Measurements from ENCODE around the gene DUS3L.

The DUS3L gene

GRCh38 chr19:5817218-5817617 lies 26.3 kb upstream of the DUS3L start:
- no peak for TF ChIP-seq CTCF (IDR thresholded peaks at IDR 0.05)

- TF ChIP-seq CTCF (IDR thresholded peaks at IDR 0.05): no peak
These were observed 23.9 kb upstream of the DUS3L start for GRCh38 chr19:5814852-5815246.

DNA sequence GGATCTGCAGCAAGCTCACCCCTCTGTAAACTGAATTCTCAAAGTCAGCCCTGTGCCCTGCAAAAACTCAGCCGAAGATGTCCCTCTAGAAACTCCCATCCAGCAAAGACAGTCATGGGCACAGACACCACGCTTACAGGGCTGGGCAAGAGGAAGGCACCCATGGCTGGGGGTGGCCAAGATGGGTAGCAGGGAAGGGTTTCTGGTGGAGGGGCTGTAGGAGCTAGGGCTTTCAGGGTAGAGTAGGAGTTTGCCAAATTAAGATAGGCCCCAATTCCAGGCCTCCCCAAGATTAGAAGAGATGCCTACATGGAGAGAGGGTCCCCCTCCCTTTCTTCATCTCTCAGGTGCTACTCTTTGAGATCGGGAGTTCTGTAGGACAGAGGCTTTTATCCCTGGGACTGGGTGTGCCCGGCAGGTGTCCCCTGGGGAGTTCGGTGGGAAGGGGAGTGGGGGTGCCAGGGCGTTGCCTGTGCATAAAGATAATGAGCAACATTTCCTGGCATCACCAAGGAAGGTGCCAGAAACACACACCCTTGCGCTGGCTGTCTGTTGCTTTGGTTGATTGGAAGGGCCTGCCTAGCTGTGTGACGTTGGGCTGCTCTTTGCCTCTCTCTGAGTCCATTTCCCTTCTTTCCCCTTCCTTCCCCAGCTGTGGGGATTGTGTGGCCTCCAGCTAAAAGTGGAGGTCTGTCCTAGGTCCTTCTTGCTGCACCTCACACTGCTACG lies 23.3 kb upstream of the DUS3L start:
- TF ChIP-seq CTCF (IDR thresholded peaks at IDR 0.05): no peak

- no peak for TF ChIP-seq CTCF (IDR thresholded peaks at IDR 0.05)
These were observed 20.2 kb upstream of the DUS3L start for GRCh38 chr19:5811117-5811516.

GRCh38 chr19:5809469-5809868 lies 18.5 kb upstream of the DUS3L start:
- no peak for TF ChIP-seq CTCF (IDR thresholded peaks at IDR 0.05)

DNA sequence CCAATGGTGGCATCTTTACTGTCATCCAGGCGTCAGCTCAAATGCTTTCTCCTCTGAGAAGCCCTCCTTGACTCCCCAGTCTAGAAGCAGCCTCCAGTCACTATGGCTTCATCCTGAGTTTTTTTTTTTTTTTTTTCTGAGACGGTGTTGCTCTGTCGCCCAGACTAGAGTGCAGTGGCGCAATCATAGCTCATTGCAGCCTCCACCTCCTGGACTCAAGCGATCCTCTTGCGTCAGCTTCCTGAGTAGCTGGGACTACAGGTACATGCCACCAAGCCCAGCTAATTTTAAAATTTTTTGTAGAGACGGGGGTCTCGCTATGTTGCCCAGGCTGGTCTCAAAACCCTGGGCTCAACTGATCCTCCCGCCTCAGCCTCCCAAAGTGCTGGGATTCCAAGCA lies 18.1 kb upstream of the DUS3L start:
- no peak for TF ChIP-seq CTCF (IDR thresholded peaks at IDR 0.05)

DNA sequence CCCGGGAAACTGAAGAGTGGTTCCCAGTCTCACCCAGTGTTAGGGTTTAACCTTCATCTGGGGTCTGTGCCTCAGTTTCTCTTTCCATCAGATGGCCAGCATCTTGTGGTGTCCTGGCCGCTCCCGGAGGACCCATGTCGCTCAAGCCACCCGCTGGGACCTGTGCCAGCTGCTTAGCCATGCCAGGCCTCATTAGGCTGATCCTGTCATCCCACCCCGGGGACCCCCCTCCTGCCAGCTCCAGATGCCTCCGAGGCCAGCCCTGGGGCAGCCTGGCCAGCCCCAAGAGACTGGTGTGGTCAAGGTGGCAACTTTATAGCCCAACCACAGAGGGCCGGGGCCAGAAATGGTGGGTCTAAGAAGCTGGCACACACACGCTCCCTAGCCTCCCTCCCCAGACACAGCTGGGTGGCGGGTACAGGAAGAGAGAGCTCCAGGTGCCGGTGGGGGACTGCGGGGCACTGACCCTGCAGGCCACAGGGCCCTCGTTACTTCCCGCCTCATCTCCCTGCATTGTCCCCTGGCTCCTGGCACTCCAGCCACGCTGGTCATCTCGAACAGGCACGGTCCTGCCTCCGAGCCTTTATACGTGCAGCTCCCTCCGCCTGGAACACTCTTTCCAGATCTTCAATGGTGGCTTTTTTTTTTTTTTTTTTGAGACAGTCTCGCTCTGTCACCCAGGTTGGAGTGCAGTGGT lies 17.3 kb upstream of the DUS3L start:
- TF ChIP-seq CTCF (IDR thresholded peaks at IDR 0.05): no peak

All from LNCAP (cell line).